ENCODE results near the gene KRTAP5-2.
"Not testable (repeated sequence)": the region's sequence is repeated elsewhere in the genome, so short reads cannot be mapped to it uniquely, and the experiment has no call there.

Gene KRTAP5-2

GRCh38 chr11:1586699-1587098 lies 11.4 kb downstream of the KRTAP5-2 start:
- TF ChIP-seq POLR2A (IDR thresholded peaks at IDR 0.05; ENCODE audit: low read length) (no peak), GATA1 (IDR thresholded peaks at IDR 0.05; ENCODE audit: low read depth, low read length) (no peak)
- no peak for DNase-seq

- not testable (repeated sequence) for DNase-seq
Measured at GRCh38 chr11:1584661-1585370, 13.3 kb downstream of the KRTAP5-2 start, which contains the start of gene KRTAP5-1. Gene KRTAP5-1 (minus strand): TSS chr11:1585283. CDS start chr11:1585249, 34 bp downstream.

- not testable (repeated sequence) for DNase-seq
Measured at GRCh38 chr11:1582909-1583308, 15.2 kb downstream of the KRTAP5-2 start.

GRCh38 chr11:1581976-1582375 lies 16.1 kb downstream of the KRTAP5-2 start:
- TF ChIP-seq GATA1 (IDR thresholded peaks at IDR 0.05; ENCODE audit: low read depth, low read length) (no peak), POLR2A (IDR thresholded peaks at IDR 0.05; ENCODE audit: low read length) (no peak)

GRCh38 chr11:1576825-1577224 lies 21.3 kb downstream of the KRTAP5-2 start:
- DNase-seq = no peak

More at GRCh38 chr11:1581976-1582375, 16.1 kb downstream of the KRTAP5-2 start:
- no peak for DNase-seq

GRCh38 chr11:1575756-1576155 lies 22.3 kb downstream of the KRTAP5-2 start:
- not testable (repeated sequence) for DNase-seq

More at GRCh38 chr11:1576825-1577224, 21.3 kb downstream of the KRTAP5-2 start:
- no peak for TF ChIP-seq GATA1 (IDR thresholded peaks at IDR 0.05; ENCODE audit: low read depth, low read length)
- TF ChIP-seq POLR2A (IDR thresholded peaks at IDR 0.05; ENCODE audit: low read length) = no peak

- no peak for TF ChIP-seq POLR2A (IDR thresholded peaks at IDR 0.05; ENCODE audit: low read length)
- no peak for TF ChIP-seq GATA1 (IDR thresholded peaks at IDR 0.05; ENCODE audit: low read depth, low read length)
- no peak for DNase-seq
Measured at GRCh38 chr11:1574933-1575242, 23.2 kb downstream of the KRTAP5-2 start.

- TF ChIP-seq POLR2A (IDR thresholded peaks at IDR 0.05; ENCODE audit: low read length) = no peak
- TF ChIP-seq GATA1 (IDR thresholded peaks at IDR 0.05; ENCODE audit: low read depth, low read length) = no peak
- peak; percentile 43 to 75 for DNase-seq
Measured at GRCh38 chr11:1574238-1574932, 23.7 kb downstream of the KRTAP5-2 start.

GRCh38 chr11:1573903-1574237 lies 24.2 kb downstream of the KRTAP5-2 start:
- no peak for TF ChIP-seq GATA1 (IDR thresholded peaks at IDR 0.05; ENCODE audit: low read depth, low read length)
- no peak for TF ChIP-seq POLR2A (IDR thresholded peaks at IDR 0.05; ENCODE audit: low read length)
- DNase-seq = no peak

GRCh38 chr11:1573077-1573902 lies 24.8 kb downstream of the KRTAP5-2 start:
- DNase-seq = peak in 1 of 2 experiments; percentile 26
- TF ChIP-seq POLR2A (IDR thresholded peaks at IDR 0.05; ENCODE audit: low read length) (no peak), GATA1 (IDR thresholded peaks at IDR 0.05; ENCODE audit: low read depth, low read length) (no peak)

- peak; percentile 85 to 96 for DNase-seq
- TF ChIP-seq POLR2A (IDR thresholded peaks at IDR 0.05; ENCODE audit: low read length) (no peak), GATA1 (IDR thresholded peaks at IDR 0.05; ENCODE audit: low read depth, low read length) (no peak)
Measured at GRCh38 chr11:1572197-1573076, 25.7 kb downstream of the KRTAP5-2 start, which contains the start of gene DUSP8. Gene DUSP8 (minus strand): TSS chr11:1572271. CDS start chr11:1565826, 6,445 bp downstream.

- no peak for TF ChIP-seq GATA1 (IDR thresholded peaks at IDR 0.05; ENCODE audit: low read depth, low read length)
- TF ChIP-seq POLR2A (IDR thresholded peaks at IDR 0.05; ENCODE audit: low read length) = no peak
- DNase-seq = no peak
Measured at GRCh38 chr11:1571760-1572196, 26.3 kb downstream of the KRTAP5-2 start.

GRCh38 chr11:1570896-1571759 lies 27.0 kb downstream of the KRTAP5-2 start:
- TF ChIP-seq POLR2A (IDR thresholded peaks at IDR 0.05; ENCODE audit: low read length) = no peak
- no peak for TF ChIP-seq GATA1 (IDR thresholded peaks at IDR 0.05; ENCODE audit: low read depth, low read length)
- DNase-seq = peak in 1 of 2 experiments; percentile 40
